Naive thymus-derived CD8-positive, alpha-beta T cell (primary cell): ENCODE data around the gene ATXN7. TPM values are rescaled to one million over a fixed set of nuclear protein-coding genes. Genes with fewer than 3 reads are reported as not detected.
A peak's percentile ranks its signal among the peaks of the same experiment; 100 is the strongest.

Experiments used
- ATAC-seq, 2 donors: fragments of 150-1000 bp; cut with Tn5 transposase in 1 of 2; sonication (Bioruptor Pico), chemical (Tn5 transposase) in 1 of 2; 1 replicate in 1 of 2; 2 replicates in 1 of 2; pipeline ENCODE4 v1.10.0; 2021; ENCODE audit warnings: mild to moderate bottlenecking in 2 of 2, moderate library complexity in 2 of 2
- POLR2A ChIA-PET: fragments of 350-600 bp; sonication (Branson Sonifier 250); formaldehyde crosslinking; loops from one replicate; lab custom pipeline; 2021; ENCODE audit warnings: antibody characterized with exemption; lab: Charles Lee
- DNase-seq, 10 donors: peaks; one replicate each; pipeline versions ENCODE4 v3.0.0 to v3.0.0-alpha.2; 2020 to 2022
- H3K27ac Mint-ChIP-seq, 10 donors: one replicate each; pipeline ENCODE4 v1.8.0; 2020 to 2022; ENCODE audit warnings: mild to moderate bottlenecking in 10 of 10, mixed read lengths in 10 of 10, moderate library complexity in 4 of 10, inconsistent platforms in 1 of 10
- H3K27me3 Mint-ChIP-seq, 5 donors: one replicate each; pipeline ENCODE4 v1.8.0; 2021 to 2022; ENCODE audit warnings: mixed read lengths in 5 of 5
- H3K36me3 Mint-ChIP-seq, 3 donors: one replicate each; pipeline ENCODE4 v1.8.0; 2020 to 2022; ENCODE audit warnings: mixed read lengths in 3 of 3, mild to moderate bottlenecking in 2 of 3, inconsistent platforms in 1 of 3
- H3K4me1 Mint-ChIP-seq, 4 donors: one replicate each; pipeline ENCODE4 v1.8.0; 2021 to 2022; ENCODE audit warnings: mixed read lengths in 4 of 4
- H3K4me3 Mint-ChIP-seq, 10 donors: one replicate each; pipeline ENCODE4 v1.8.0; 2020 to 2022; ENCODE audit warnings: mild to moderate bottlenecking in 10 of 10, mixed read lengths in 10 of 10, moderate library complexity in 6 of 10, inconsistent platforms in 1 of 10
- H3K9me3 Mint-ChIP-seq, 9 donors: one replicate each; pipeline ENCODE4 v1.8.0; 2020 to 2022; ENCODE audit warnings: mixed read lengths in 9 of 9, mild to moderate bottlenecking in 3 of 9, inconsistent platforms in 1 of 9, moderate library complexity in 1 of 9
- polyA plus RNA-seq, 3 donors: library from polyadenylated mRNA; unstranded; fragments of 300-500 nt; fragmentation: Illumina TruSeq; gene quantifications; one replicate each; pipeline ENCODE4 v1.2.3, GENCODE V29; 2021
- total RNA-seq, 8 experiments: library from RNA in 2 of 8; stranded (reverse) in 2 of 8; gene quantifications; one replicate each; pipeline ENCODE4 v1.2.3 and lab custom pipeline; 2021 to 2026

The ATXN7 gene
- total RNA-seq: 100 to 1,000 TPM; 161 to 162 TPM
- polyA plus RNA-seq: 10 to 100 TPM; 18.0 to 29.8 (median 21.9) TPM
- 60.1 to 261 (median 131) reads per million in 6 experiments for total RNA-seq (lab: John Stamatoyannopoulos, UW)

GRCh38 chr3:63863150-63864007 lies at the start of gene ATXN7, which contains the start of gene THOC7:
Gene ATXN7, plus strand, starts transcription at chr3:63863867. Its CDS starts 48,732 bp downstream, at chr3:63912599.
Gene THOC7, minus strand, starts transcription at chr3:63863805. Its CDS starts 15 bp downstream, at chr3:63863790.
- peak; percentile 56 to 79 (median 67) for DNase-seq
- Mint-ChIP-seq H3K4me1 (peaks cover 36 to 70% (median 67%) of the 10 kb centered on the region in 4 donors), H3K9me3 (no peaks in the 10 kb centered on the region), H3K36me3 (peaks cover 0 to 12% (median 7%) of the 10 kb centered on the region in 3 donors), H3K27me3 (no peaks in the 10 kb centered on the region), H3K4me3 (peak within 1 kb of the TSS; percentile 88 to 96 (median 93)), H3K27ac (peak within 1 kb of the TSS; percentile 80 to 97 (median 94))
- peak; percentile 82 to 84 for ATAC-seq
- POLR2A ChIA-PET: interaction anchor here (1.0 to 2.8 kb wide), 5 partner anchors 13 to 159 kb away, joined by 3 to 11 read pairs (median 3); partner anchors contain the start of gene SCAANT1

- H3K27me3 Mint-ChIP-seq: no peaks in the 10 kb centered on the region
- POLR2A ChIA-PET: no interaction called here
- H3K36me3 Mint-ChIP-seq: no peaks in the 10 kb centered on the region
- no peaks in the 10 kb centered on the region for H3K9me3 Mint-ChIP-seq
- ATAC-seq: no peak
- no peak for DNase-seq
- peaks cover 0 to 6% (median 0%) of the 10 kb centered on the region in 4 donors for H3K4me1 Mint-ChIP-seq
- peak overlapping the region in 1 of 10 donors; percentile 45 for H3K27ac Mint-ChIP-seq
- no peak overlapping the region for H3K4me3 Mint-ChIP-seq
Observed at GRCh38 chr3:63814237-63814636, 49.4 kb upstream of the ATXN7 start.

- Mint-ChIP-seq H3K4me3 (no peak overlapping the region), H3K4me1 (peaks cover 0 to 6% (median 0%) of the 10 kb centered on the region in 4 donors), H3K9me3 (no peaks in the 10 kb centered on the region), H3K27ac (peak overlapping the region in 1 of 10 donors; percentile 1), H3K36me3 (no peaks in the 10 kb centered on the region), H3K27me3 (no peaks in the 10 kb centered on the region)
- POLR2A ChIA-PET: no interaction called here
- ATAC-seq: no peak
- DNase-seq: no peak
Observed at GRCh38 chr3:63817225-63817624, 46.4 kb upstream of the ATXN7 start.

- no peak overlapping the region for H3K4me3 Mint-ChIP-seq
- H3K27ac Mint-ChIP-seq: no peak overlapping the region
- H3K4me1 Mint-ChIP-seq: peaks cover 0 to 6% (median 0%) of the 10 kb centered on the region in 4 donors
- H3K9me3 Mint-ChIP-seq: no peaks in the 10 kb centered on the region
- ATAC-seq (peak; percentile 57 to 63), DNase-seq (peak; percentile 19 to 67 (median 57))
- POLR2A ChIA-PET: no interaction called here
- H3K27me3 Mint-ChIP-seq: no peaks in the 10 kb centered on the region
- H3K36me3 Mint-ChIP-seq: no peaks in the 10 kb centered on the region
Observed at GRCh38 chr3:63818282-63819150, 45.2 kb upstream of the ATXN7 start.

GRCh38 chr3:63819151-63819398 lies 44.6 kb upstream of the ATXN7 start, which contains the start of gene C3orf49:
Gene C3orf49, plus strand, starts transcription at chr3:63819299. Its CDS starts 173 bp downstream, at chr3:63819472.
- POLR2A ChIA-PET: no interaction called here
- Mint-ChIP-seq H3K9me3 (no peaks in the 10 kb centered on the region), H3K4me3 (no peak within 1 kb of the TSS), H3K4me1 (peaks cover 0 to 6% (median 0%) of the 10 kb centered on the region in 4 donors), H3K36me3 (no peaks in the 10 kb centered on the region), H3K27ac (no peak within 1 kb of the TSS), H3K27me3 (no peaks in the 10 kb centered on the region)
- DNase-seq (no peak), ATAC-seq (no peak)

GRCh38 chr3:63824309-63824708 lies 39.4 kb upstream of the ATXN7 start:
- ATAC-seq (no peak), DNase-seq (no peak)
- no peaks in the 10 kb centered on the region for H3K27me3 Mint-ChIP-seq
- POLR2A ChIA-PET: no interaction called here
- H3K36me3 Mint-ChIP-seq: peaks cover 0 to 12% (median 3%) of the 10 kb centered on the region in 3 donors
- no peaks in the 10 kb centered on the region for H3K9me3 Mint-ChIP-seq
- no peak overlapping the region for H3K4me3 Mint-ChIP-seq
- peaks cover 0 to 1% (median 0%) of the 10 kb centered on the region in 4 donors for H3K4me1 Mint-ChIP-seq
- H3K27ac Mint-ChIP-seq: no peak overlapping the region

- Mint-ChIP-seq H3K27ac (no peak overlapping the region), H3K27me3 (no peaks in the 10 kb centered on the region), H3K9me3 (no peaks in the 10 kb centered on the region), H3K4me1 (peaks cover 0 to 1% (median 0%) of the 10 kb centered on the region in 4 donors), H3K36me3 (peaks cover 0 to 61% (median 27%) of the 10 kb centered on the region in 3 donors), H3K4me3 (no peak overlapping the region)
- ATAC-seq (no peak), DNase-seq (no peak)
- POLR2A ChIA-PET: interaction anchor here (1.3 kb wide), 1 partner anchor 14 kb away, joined by 3 read pairs; no protein-coding TSS in a partner anchor
Observed at GRCh38 chr3:63830526-63830925, 33.1 kb upstream of the ATXN7 start.

- POLR2A ChIA-PET: no interaction called here
- H3K27me3 Mint-ChIP-seq: no peaks in the 10 kb centered on the region
- no peak for ATAC-seq
- H3K27ac Mint-ChIP-seq: no peak overlapping the region
- no peak overlapping the region for H3K4me3 Mint-ChIP-seq
- no peak for DNase-seq
- H3K9me3 Mint-ChIP-seq: no peaks in the 10 kb centered on the region
- H3K4me1 Mint-ChIP-seq: no peaks in the 10 kb centered on the region
- H3K36me3 Mint-ChIP-seq: peaks cover 0 to 71% (median 29%) of the 10 kb centered on the region in 3 donors
Observed at GRCh38 chr3:63832395-63832794, 31.3 kb upstream of the ATXN7 start.

- DNase-seq: no peak
- H3K36me3 Mint-ChIP-seq: peaks cover 0 to 11% (median 11%) of the 10 kb centered on the region in 3 donors
- H3K4me3 Mint-ChIP-seq: no peak overlapping the region
- H3K27ac Mint-ChIP-seq: no peak overlapping the region
- peaks cover 0 to 12% (median 7%) of the 10 kb centered on the region in 4 donors for H3K4me1 Mint-ChIP-seq
- ATAC-seq: no peak
- POLR2A ChIA-PET: interaction anchor here (0.7 kb wide), 1 partner anchor 81 kb away, joined by 3 read pairs; no protein-coding TSS in a partner anchor
- H3K9me3 Mint-ChIP-seq: peaks cover 0 to 3% (median 0%) of the 10 kb centered on the region in 9 donors
- H3K27me3 Mint-ChIP-seq: no peaks in the 10 kb centered on the region
Observed at GRCh38 chr3:63841704-63842103, 22.0 kb upstream of the ATXN7 start.

- Mint-ChIP-seq H3K9me3 (peaks cover 0 to 3% (median 0%) of the 10 kb centered on the region in 9 donors), H3K4me3 (no peak overlapping the region), H3K27ac (no peak overlapping the region), H3K36me3 (peaks cover 0 to 11% (median 7%) of the 10 kb centered on the region in 3 donors), H3K4me1 (peaks cover 0 to 13% (median 7%) of the 10 kb centered on the region in 4 donors), H3K27me3 (no peaks in the 10 kb centered on the region)
- DNase-seq (no peak), ATAC-seq (no peak)
- POLR2A ChIA-PET: interaction anchor here (0.7 kb wide), 1 partner anchor 80 kb away, joined by 3 read pairs; no protein-coding TSS in a partner anchor
Observed at GRCh38 chr3:63842127-63842526, 21.5 kb upstream of the ATXN7 start.

GRCh38 chr3:63845215-63845614 lies 18.5 kb upstream of the ATXN7 start:
- Mint-ChIP-seq H3K36me3 (peaks cover 0 to 7% (median 0%) of the 10 kb centered on the region in 3 donors), H3K27me3 (no peaks in the 10 kb centered on the region), H3K4me3 (no peak overlapping the region), H3K27ac (peak overlapping the region in 2 of 10 donors; percentile 43 to 56), H3K4me1 (peaks cover 0 to 22% (median 10%) of the 10 kb centered on the region in 4 donors), H3K9me3 (peaks cover 0 to 3% (median 0%) of the 10 kb centered on the region in 9 donors)
- DNase-seq (no peak), ATAC-seq (no peak)
- POLR2A ChIA-PET: no interaction called here

- no peak overlapping the region for H3K4me3 Mint-ChIP-seq
- peaks cover 8 to 26% (median 10%) of the 10 kb centered on the region in 4 donors for H3K4me1 Mint-ChIP-seq
- no peak for ATAC-seq
- H3K9me3 Mint-ChIP-seq: no peaks in the 10 kb centered on the region
- DNase-seq: no peak
- H3K36me3 Mint-ChIP-seq: no peaks in the 10 kb centered on the region
- POLR2A ChIA-PET: no interaction called here
- H3K27ac Mint-ChIP-seq: peak overlapping the region in 2 of 10 donors; percentile 16 to 63
- H3K27me3 Mint-ChIP-seq: no peaks in the 10 kb centered on the region
Observed at GRCh38 chr3:63847718-63848450, 15.8 kb upstream of the ATXN7 start.
